CD4-positive, alpha-beta T cell treated with Interferon gamma for 1 hour (primary cell): Measurements from ENCODE around the gene PTPRD.

ENCODE experiments used
- DNase-seq: peaks from one replicate; pipeline ENCODE4 v3.0.0-alpha.2; 2020

Gene PTPRD

DNA sequence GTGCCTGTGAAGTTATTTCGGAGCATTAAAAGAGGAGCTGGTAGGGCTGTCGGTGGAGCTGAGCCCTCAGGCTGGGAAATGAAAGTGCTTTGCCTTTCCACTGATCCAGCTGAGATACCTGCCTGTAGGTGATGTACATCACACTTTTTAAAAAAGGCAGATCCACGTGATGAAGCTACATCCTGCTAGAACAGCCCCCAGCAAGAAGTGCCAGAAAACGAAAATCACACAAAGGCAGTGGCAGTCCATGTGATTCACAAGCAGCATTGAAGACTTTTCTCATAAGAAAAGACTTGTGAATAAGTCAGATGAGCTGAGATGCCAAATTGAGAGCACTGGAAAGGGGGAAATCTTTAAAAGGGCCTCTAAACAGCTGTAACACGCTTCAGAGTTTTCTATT, 765.1 kb downstream of the PTPRD start:
- DNase-seq: no peak

GRCh38 chr9:9846557-9846956, 766.2 kb downstream of the PTPRD start:
- no peak for DNase-seq

- no peak for DNase-seq
Observed at GRCh38 chr9:9820436-9820835, 792.4 kb downstream of the PTPRD start.

GRCh38 chr9:9819886-9820285, 792.9 kb downstream of the PTPRD start:
- DNase-seq: no peak

DNA sequence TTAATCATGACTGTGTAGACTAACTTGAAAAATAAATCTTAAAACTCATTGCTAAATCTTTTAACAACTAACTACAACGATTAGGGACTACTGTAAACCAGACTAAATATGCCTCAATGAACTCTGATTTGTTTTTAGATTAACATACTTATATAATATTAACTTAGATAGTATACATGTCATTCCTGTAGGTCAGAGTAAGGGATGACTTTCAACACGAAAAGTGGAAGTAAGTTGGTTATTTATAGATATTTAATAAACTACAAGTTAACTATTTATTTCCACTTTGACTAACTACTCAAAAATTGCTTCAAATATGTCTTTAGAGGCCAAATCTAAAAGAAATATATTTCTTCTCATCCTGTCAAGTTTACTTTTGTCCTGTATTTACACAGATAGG, 795.6 kb downstream of the PTPRD start:
- DNase-seq: no peak

GRCh38 chr9:9804109-9804508, 808.7 kb downstream of the PTPRD start:
- DNase-seq: no peak

DNA sequence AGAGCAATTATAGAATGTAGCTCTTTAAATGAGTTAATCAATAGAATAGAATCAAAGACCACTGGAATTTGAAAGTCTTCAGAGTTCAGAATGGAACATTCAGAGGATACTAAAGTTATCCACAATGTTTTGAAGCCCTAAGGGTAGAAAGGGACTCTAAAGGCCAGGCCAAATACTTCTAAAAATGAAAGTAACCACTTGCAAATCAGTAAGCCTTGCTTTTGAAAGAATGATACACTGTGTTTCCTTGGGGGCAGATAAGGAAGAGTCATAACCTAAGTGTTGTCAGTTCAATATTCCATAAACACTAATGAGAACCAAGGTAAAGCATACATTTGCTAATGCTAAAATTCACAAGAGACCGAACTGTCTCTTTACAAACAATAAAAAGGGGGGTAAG, 813.5 kb downstream of the PTPRD start:
- no peak for DNase-seq

- DNase-seq: no peak
Observed at GRCh38 chr9:9792144-9792857, 820.5 kb downstream of the PTPRD start.

DNA sequence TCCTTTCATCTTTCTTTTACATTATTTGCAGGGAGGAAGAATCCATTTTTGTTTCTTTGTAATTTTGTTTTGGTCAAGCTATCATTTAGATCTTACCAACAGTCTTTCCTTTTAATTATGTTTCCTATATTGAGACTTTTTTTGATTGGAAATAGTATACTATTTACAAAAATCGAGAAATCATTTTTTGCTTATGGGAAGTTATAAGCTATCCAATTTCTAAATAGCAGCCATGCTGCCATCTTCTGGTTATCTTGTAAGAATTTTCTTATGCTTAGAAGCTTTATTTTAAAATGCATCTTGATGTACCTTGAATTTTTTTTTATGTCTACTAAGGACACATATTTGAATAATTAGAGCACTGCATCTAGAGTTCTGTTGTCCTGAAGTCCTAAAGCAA, 821.2 kb downstream of the PTPRD start:
- no peak for DNase-seq

DNA sequence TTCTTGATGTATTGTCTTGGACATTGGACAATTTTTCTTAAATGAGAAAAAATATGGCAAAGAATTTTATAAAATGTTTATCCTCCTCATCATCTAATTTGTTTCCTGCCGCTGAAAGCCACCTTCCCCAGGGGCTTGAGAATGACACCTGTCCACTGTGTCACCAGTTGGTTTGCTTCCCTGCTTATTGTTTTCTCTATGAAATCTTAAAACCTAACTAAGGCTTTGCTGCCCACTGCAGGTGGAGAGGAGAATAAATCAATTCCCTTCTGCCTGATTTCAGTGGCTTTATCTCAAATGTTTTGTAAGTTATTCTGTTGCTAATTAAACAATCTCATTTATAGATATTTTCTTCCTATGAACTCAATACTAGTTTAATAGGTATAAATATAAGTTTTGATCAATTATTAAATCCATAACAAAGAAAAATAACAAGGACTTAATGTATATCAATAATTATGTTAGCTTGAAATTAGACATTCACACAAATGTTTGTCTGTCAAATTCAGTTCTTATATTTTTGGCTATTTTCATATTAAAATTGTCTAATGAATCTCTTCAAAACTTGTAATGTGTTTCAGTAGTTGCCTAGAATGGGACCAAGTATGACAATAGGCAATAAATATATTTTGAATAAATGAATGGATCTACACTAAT, 822.5 kb downstream of the PTPRD start:
- no peak for DNase-seq

GRCh38 chr9:9783711-9784110, 829.1 kb downstream of the PTPRD start:
- DNase-seq: no peak

- no peak for DNase-seq
Observed at GRCh38 chr9:9783211-9783610, 829.6 kb downstream of the PTPRD start.

DNA sequence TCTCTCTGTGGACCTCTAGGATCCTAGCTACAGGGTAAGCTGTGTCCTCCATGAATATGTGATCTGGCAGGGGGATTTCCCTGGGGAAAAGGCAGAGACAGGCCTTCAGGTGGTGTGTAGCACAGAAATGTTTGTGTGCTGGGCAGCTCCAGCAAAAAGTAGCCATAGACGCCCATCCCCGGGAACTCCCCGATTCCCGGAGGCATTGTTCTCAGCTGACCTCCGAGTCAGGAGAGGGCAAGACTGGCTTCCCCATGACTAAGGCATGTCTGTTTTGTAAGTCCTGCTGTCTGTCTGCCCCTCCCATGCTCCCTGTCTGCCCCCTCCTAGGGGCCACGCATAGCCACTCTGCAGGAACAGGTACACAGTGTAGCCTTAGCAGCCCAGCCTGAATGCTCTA, 834.5 kb downstream of the PTPRD start:
- no peak for DNase-seq

DNA sequence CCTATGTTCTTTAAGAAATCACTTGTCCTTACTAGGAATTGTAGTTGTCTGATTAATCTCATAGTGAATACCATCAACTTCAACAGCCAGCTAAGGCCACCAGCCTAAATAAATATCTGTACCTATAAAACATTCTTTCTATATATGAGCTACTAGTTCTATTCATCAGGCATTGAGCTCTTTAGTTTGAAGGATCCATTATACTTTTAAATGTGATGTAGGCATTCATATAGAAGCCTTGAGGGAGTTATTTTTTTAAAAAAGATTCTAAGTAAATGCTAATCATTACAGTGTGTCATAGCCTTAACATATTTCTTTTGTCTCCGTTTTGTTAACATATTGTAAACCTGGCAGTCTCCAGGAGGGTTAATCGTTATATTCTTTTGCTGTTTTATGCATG, 838.3 kb downstream of the PTPRD start:
- DNase-seq: no peak

GRCh38 chr9:9771314-9771713, 841.5 kb downstream of the PTPRD start:
- no peak for DNase-seq

- DNase-seq: no peak
Observed at GRCh38 chr9:9764821-9765220, 848.0 kb downstream of the PTPRD start.

DNA sequence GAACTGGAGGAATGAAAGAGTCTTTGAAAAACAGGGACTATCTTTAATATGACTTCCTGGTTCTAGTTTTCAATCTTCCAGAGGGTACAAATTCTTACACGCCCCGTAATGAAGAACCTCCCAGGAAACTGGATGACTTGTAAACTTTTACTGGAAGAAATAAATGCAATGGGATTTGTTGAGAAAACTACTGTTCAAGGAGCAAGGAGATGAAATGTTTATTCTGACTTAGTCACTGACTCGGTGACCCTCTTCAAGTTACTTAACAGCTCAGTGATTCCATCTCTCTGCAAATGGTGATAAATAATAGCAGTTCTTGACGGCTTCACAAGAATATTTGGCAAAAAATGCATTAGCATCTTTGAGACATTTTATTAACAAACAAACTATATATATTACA, 858.6 kb downstream of the PTPRD start:
- DNase-seq: no peak

DNA sequence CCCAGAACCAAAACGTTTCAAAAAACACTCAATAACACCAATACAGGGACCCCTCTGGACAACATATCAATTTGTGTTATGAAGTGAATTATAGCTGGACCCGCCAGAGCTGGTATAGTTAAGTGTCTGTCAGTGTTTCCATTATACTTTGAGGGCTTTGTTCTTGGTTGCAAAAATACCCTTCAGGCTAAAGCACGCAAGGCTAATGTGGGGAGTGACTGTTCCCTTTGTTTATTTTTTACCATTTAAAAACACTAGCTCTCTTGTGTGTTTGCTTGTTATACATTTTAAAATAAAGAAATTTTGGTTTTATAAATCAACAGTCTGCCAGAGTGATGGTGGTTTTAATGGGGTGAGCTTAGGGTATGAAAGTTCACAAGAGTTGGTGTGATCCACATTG, 859.5 kb downstream of the PTPRD start:
- no peak for DNase-seq

- DNase-seq: no peak
Observed at GRCh38 chr9:9752722-9753121, 860.1 kb downstream of the PTPRD start.

- no peak for DNase-seq
Observed at GRCh38 chr9:9751996-9752395, 860.8 kb downstream of the PTPRD start.

GRCh38 chr9:9750719-9751118, 862.1 kb downstream of the PTPRD start:
- no peak for DNase-seq

DNA sequence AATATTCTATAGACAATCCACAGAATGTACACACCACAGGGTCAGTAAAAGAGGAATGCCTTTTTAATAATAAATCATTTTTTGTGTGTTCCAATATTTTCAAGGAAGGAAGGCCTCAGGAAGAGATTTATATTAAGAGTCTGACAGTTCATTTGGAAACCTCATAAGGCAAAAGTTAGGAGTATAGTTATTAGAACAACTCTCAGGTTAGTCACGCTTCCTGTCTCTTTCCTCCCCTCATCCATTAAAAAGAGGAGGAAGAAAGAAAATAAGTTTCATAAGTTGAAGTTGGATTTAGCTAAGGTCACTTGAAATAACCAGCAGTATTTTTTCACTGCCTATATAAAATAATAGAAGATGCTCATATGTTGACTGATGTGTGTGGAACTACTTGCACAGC, 863.2 kb downstream of the PTPRD start:
- DNase-seq: no peak

DNA sequence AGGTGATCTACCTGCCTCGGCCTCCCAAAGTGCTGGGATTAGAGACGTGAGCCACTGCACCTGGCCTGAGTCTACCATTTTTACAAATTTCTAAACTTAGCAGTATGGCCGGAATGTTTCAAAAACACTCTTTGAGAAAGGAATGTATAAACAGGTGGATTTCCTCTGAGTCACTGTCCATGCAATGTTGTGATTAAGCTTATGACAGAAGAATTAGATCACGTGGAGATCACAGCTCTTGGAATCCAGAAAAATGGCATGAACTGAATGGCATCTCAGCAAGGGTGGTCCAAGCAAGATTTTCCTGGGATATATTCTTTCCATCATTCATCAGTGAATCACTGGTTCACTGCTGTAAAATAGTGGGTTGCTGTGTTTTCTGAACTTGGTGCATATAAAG, 865.0 kb downstream of the PTPRD start:
- DNase-seq: no peak

DNA sequence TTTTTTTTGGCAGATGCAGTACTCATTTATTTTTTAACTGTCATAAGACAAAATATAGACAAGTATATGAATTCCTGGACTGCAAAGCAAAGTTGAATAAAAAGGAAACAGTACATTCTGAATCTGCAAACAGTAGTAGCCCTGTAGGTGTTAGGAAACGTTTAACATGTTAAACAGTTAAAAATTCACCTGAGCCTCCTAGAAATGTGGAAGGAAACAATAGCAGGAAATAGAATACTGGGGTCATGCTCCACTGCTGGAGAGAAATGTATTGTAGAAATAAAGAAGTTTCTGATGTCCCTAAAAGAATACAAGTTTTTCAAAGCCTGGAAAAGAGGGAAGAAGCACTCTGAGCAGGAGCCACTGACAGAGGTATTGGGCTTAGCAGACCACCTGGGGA, 866.0 kb downstream of the PTPRD start:
- DNase-seq: no peak

DNA sequence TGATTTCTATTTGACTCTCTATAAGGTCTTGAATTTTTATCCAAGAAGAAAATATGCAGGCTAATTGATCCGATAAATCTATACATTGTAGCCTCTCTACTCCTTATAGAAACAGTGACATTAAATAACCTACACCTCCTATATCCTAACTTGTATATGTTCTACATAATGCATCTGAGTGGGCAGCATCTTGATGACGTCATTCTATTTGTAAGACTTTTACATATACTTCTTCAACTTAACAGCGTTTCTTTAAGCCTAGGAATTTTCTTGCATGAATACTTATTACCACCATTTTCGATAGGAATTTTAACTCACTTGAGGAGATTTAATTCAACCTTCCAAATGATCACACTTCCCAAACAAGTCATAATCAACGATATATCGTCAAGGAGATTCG, 869.0 kb downstream of the PTPRD start:
- no peak for DNase-seq
